GM18498 (cell line): ENCODE data around the gene TP73.
A peak's percentile ranks its signal among the peaks of the same experiment; 100 is the strongest.
"Not testable (repeated sequence)": the region's sequence is repeated elsewhere in the genome, so short reads cannot be mapped to it uniquely, and the experiment has no call there.

Source experiments
- ATAC-seq: cut with Tn5 transposase; IDR thresholded peaks from one replicate; pipeline ENCODE4 v1.9.1; 2021; ENCODE audit warnings: mild to moderate bottlenecking, moderate library complexity; ENCODE audit not compliant: unreplicated experiment

Gene TP73

GRCh38 chr1:3740042-3740441 is 87.7 kb downstream of the TP73 start:
- ATAC-seq, result no peak

- no peak for ATAC-seq
These were observed 88.4 kb downstream of the TP73 start for GRCh38 chr1:3740752-3741151.

DNA sequence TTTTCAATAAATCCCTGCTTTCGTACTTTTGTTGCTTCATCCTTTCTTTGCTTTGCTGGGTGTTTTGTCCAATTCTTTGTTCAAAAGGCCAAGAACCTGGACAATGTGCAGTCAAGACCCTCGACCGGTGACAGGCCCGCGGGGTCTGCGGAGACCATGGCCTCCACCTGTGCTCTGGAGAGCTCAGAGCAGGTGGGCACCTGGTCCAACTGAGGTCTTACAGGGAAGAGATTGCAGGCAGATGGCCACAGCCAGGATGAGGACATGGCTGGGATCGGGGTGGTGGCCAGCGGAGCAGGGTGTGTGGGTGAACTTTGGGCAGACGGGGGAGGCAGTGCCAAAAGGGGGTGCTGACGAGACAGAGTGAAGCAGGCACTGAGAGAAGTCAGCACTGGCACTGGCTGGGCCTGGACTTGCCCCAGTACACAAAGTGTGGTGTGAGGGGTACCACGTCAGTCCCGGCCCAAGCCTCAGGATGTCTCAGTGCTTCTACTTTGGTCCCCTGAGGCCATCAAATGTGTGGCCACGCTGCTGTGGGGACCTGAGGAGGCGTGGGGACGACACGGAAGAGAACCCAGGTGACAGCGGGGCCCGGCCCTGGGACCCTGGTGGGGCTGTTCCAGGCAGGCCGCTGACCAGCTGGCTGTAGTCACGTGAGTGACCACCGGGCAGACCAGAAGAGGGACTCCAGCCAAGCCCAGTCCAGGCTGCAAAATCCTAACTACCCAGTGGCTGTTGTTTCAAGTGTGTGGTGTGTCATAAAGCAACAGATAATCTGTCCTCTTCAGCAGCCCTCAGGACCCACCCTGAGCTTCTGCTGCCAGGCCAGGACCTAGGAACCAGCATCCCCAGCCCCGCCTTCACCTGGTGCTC is 89.5 kb downstream of the TP73 start:
- no peak for ATAC-seq

DNA sequence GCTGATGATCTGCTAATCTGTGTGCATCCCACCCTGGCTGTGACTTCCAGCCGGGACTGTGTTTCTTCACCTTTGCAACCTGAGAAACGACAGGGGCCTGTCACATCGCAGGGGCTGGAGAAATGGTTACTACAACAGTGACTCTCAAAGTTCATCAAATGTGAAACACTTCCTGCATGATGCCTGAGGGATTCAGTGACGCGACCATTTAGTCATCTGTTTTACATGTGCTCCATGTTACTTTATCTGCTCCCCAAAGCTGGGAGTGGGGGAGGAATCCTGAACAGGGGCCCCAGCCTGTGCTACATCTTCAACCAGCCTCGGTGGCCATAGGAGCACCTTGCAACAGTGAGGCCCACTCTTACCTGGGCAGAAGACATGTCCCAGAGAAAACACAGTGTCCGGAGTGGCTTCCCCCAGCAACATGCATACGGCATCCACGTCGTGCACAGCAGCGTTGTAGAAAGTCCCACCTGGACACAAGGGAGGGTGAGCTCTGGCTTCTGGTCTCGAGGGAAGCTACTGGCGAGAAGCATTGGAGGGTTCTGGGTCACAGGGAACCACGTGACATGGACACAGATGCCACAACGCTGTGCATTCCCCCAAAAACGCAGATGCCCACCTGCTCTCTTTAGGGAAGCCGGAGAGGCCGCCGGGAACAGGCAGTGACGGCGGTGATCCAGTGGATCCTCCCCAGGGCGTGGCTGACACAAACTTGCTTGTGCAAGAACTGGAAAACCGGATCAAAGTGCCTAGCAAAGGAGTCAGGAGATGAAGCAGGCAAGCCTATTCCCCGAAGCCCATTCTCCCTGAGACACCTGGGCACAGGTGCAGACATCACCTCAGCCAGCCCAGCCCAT is 90.4 kb downstream of the TP73 start:
- no peak for ATAC-seq

GRCh38 chr1:3743421-3743820 is 91.1 kb downstream of the TP73 start:
- ATAC-seq, result no peak

GRCh38 chr1:3743826-3744225 is 91.5 kb downstream of the TP73 start:
- no peak for ATAC-seq

DNA sequence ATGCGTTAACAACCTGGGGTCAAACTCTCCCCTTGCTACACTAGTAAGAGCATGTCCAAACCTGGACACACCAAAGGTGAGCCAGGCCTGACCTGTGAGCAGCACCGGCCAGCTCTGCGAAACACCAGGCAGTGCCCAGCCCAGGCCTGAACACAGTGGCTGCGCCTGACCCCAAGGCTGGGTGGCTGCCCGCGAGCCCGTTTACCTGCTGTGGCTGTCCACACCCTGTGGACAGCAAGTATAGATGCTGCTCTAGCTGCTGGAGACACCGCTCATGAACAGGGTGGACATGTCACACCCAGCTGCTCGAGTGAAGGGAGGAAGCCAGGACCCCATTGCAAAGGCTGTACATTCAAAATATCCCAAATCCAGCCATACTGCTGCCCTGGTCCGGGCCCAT is 92.3 kb downstream of the TP73 start:
- no peak for ATAC-seq

DNA sequence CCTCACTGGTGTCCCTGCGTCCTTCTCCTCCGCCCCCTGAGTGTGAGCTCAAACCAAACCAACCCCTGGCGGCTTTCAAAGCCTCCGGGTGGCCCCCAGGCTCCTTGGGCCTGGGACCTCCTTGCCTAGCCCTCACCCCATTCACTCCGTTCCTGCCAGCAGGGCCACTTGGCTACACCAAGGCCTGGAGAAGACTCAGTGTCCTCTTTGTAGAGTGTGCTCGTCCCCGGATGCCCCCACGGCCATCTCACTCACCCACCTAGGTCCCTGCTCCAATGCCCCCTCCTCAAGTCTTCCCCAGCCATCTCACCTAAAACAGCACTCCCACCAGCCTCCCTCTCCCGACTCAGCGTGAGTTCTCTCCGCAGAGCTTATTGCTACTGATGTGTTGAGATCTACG is 92.8 kb downstream of the TP73 start:
- ATAC-seq, result no peak

- ATAC-seq, result no peak
These were observed 93.5 kb downstream of the TP73 start for GRCh38 chr1:3745590-3746381.

- no peak for ATAC-seq
These were observed 94.1 kb downstream of the TP73 start for GRCh38 chr1:3746389-3746829.

DNA sequence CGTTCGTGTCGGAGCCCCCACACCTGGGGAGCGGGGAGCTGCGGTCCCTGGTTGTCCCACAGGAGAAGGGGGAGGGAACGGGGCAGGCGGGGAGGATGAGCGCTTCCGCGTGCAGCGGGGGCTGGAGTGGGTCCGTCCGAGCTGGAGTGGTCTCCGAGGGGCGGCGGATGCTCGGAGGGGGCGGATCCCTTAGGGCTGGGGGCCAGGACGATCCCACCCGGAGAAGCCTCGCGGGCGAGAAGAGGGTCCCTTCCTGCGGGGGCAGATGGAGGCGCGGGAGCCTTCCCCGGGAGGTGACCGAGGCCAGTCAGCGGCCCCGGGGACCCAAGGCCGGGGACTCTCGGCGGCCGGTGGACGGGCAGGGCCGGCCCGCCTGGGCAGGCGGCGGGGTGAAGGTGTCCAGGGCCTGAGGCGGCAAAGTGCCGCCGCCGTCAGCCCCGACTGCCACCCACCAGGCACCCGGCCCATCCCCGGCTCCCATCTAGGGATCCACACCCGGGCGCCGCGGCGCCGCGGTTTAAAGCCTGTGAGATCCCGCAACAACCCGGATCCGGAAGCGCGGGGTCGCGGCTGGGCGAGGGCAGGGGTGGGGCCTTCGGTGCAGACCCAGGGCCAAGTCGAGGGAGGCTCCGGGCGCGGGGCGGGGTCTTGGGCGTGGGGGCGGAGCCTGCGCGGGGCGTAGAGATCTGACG is 94.7 kb downstream of the TP73 start:
- peak; percentile 83 for ATAC-seq

DNA sequence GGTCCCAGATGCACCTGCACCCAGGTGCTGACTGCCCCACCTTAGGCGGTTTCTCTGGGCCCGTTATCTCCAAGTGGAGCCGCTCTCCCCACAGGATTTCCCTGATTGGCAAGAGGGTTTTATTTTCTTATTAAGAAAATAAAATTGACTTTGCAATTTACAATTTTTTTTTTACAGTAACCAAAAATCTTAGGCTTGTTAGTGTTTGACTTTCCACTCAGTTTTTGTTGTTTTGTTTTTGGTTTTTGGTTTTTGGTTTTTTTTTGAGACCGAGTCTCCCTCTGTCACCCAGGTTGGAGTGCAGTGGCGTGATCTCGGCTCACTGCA is 95.2 kb downstream of the TP73 start:
- no peak for ATAC-seq

DNA sequence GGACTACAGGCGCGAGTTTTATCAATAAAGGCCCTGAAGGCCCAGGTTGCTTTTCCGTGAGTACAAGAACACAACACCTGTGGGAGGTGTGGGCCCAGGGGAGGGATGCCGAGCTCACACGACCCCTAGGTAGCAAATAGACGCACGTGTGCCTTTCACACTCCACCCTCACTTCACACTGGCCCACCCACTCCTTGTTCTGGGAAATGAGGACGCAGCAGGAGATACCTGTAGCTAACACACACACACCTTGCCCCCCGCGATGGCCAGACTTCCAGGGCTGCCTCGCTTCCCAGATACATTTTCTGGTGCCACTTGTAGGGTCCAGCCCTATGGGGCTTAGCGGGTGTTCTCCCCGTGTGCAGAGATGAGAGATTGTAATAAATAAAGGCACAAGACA is 95.6 kb downstream of the TP73 start:
- ATAC-seq, result no peak

DNA sequence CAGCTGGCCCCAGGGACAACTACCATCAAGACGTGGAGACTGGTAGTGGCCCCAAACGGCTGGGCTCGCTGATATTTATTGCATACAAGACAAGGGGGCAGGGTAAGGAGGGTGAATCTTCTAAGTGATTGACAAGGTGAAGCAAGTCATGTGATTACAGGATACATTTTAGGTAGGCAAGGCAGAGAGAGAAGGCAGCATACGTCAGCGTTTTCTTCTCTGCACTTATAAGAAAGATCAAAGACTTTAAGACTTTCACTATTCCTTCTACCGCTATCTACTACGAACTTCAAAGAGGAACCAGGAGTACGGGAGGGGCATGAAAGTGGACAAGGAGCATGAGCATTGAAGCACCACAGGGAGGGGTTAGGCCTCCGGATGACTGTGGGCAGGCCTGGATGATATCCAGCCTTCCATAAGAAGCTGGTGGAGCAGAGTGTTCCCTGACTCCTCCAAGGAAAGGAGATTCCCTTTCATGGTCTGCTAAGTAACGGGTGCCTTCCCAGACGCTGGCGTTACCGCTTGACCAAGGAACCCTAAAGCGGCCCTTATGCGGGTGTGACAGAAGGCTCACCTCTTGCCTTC is 96.1 kb downstream of the TP73 start:
- not testable (repeated sequence) for ATAC-seq

DNA sequence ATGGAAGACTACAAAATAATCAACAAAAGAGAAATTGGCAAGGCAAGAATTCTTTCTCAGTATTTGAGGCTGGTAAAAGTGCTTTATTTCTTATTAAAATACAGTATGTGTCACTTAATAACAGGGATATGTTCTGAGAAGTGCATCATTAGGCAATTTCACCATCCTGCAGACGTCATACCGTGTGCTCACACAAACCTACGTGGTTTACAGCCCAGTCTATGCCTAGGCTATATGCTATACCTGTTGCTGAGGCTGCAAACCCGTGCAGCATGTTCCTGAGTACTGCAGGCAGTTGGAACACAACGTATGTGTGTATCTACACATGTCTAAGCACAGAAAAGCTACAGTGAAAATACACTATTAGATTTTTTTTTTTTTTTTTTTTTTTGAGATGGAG is 97.2 kb downstream of the TP73 start:
- ATAC-seq, result no peak

DNA sequence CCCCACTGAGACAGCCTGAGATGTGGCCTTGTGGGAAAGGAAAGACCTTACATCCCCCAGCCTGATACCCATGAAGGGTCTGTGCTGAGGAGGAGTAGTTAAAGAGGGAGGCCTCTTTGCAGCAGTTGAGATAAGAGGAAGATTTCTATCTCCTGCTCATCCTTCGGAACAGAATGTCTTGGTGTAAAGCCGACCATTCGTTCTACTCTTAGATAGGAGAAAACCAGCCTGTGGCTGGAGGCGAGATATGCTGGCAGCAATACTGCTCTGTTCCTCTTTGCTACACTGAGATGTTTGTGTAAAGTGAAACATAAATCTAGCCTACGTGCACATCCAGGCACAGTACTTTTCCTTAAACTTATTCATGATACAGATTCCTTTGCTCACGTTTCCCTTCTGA is 98.4 kb downstream of the TP73 start:
- ATAC-seq, result no peak

GRCh38 chr1:3752400-3752945 is 100.2 kb downstream of the TP73 start, which contains the start of gene CCDC27:
TSS of gene CCDC27 (plus strand) at chr1:3752450. CDS start at chr1:3752482, 32 bp downstream.
- ATAC-seq, result no peak

GRCh38 chr1:3753656-3754454 is 101.5 kb downstream of the TP73 start:
- ATAC-seq, result no peak

DNA sequence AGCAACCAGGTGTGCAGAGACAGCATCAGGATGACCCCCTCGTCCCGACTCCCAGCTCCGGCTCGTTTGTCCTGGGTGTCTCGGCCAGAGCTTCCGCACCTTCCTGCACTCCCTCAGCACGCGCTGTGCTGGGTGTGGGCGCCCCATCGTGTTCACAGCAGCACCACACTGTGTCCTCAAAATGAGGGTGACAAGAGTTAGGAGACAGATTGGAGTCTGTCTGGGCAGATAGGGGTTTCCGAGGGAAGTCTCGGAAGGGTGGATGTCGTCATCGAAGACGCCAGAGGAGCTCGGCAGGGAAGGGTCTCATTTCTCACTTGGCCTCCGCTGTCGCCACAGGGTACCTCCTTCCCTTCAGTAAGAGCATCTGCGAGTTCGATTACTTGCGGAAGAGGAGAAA is 104.1 kb downstream of the TP73 start:
- ATAC-seq, result no peak
